Measurements from ENCODE around the gene KLF2. TPM values are rescaled to one million over a fixed set of nuclear protein-coding genes. Genes with fewer than 3 reads are reported as not detected.
"Not testable (repeated sequence)": the region's sequence is repeated elsewhere in the genome, so short reads cannot be mapped to it uniquely, and the experiment has no call there.

The KLF2 gene
- total and polyA plus RNA-seq, 2 of the 13 experiments (the other 11 are each of a cell fraction or from before 2014, with no cell fraction given), result not detected

- no peak for TF ChIP-seq HNF4A (CRISPR knock-in tag; IDR thresholded peaks at IDR 0.05)
Observed at GRCh38 chr19:16345457-16345856, 20.8 kb downstream of the KLF2 start (continued).

- POLR2A ChIA-PET; H2AFZ ChIP-seq (ENCODE audit: low read length); in situ Hi-C loops (cut with HindIII; ENCODE audit: extremely low pct_ligation_motif_present, low pct_unique_long_range_greater_than_20kb); ATAC-seq; BruUV-seq (replicated peaks); H3K4me3 ChIP-seq (replicated peaks in 1 of 3; ENCODE audit: insufficient read depth in 1 of 3, low read depth in 2 of 3, low read length in 3 of 3); H3K4me1 ChIP-seq (ENCODE audit: insufficient read depth, low read length); H4K20me1 ChIP-seq (ENCODE audit: insufficient read depth, low read length); intact Hi-C loops (cut with micrococcal nuclease; ENCODE audit: unreplicated experiment); H3K27me3 ChIP-seq (ENCODE audit: control insufficient read depth in 1 of 2, insufficient read depth in 2 of 2, low read length in 2 of 2); H3K9me3 ChIP-seq (ENCODE audit: low read length); H3K79me2 ChIP-seq (ENCODE audit: insufficient read depth, low read length); H3K36me3 ChIP-seq (replicated peaks in 1 of 2; ENCODE audit: control insufficient read depth in 1 of 2, insufficient read depth in 2 of 2, low read length in 2 of 2); CTCF ChIA-PET (ENCODE audit: low intra/inter-chr PET ratio, low total read pairs); H3K9ac ChIP-seq (ENCODE audit: insufficient read depth, low read depth, low read length); H3K4me2 ChIP-seq (ENCODE audit: low read depth, low read length); FAIRE-seq; H3K27ac ChIP-seq (ENCODE audit: extremely low read length, insufficient read depth, low read length); DNase-seq (ENCODE audit: low spot score): not testable (repeated sequence)
- WGBS (ENCODE audit: low lambda C conversion rate), result 48% methylated on average over 4 of the region's 4 CpGs
Observed at GRCh38 chr19:16347099-16347498, 22.5 kb downstream of the KLF2 start.

- DNase-seq (ENCODE audit: low spot score), result no peak
- CTCF ChIA-PET (ENCODE audit: low intra/inter-chr PET ratio, low total read pairs), result no interaction called here
- Histone ChIP-seq H2AFZ (ENCODE audit: low read length) (no peak overlapping the region), H3K79me2 (ENCODE audit: insufficient read depth, low read length) (no peaks in the 10 kb centered on the region), H3K9me3 (ENCODE audit: low read length) (no peaks in the 10 kb centered on the region), H3K4me3 (replicated peaks in 1 of 3; ENCODE audit: insufficient read depth in 1 of 3, low read depth in 2 of 3, low read length in 3 of 3) (no peak overlapping the region), H3K36me3 (replicated peaks in 1 of 2; ENCODE audit: control insufficient read depth in 1 of 2, insufficient read depth in 2 of 2, low read length in 2 of 2) (no peaks in the 10 kb centered on the region), H4K20me1 (ENCODE audit: insufficient read depth, low read length) (no peaks in the 10 kb centered on the region), H3K4me1 (ENCODE audit: insufficient read depth, low read length) (0 out of 2 replicates have a peak, but pooled peaks cover 5% of the 10 kb centered on the region), H3K27ac (ENCODE audit: extremely low read length, insufficient read depth, low read length) (no peak overlapping the region), H3K27me3 (ENCODE audit: control insufficient read depth in 1 of 2, insufficient read depth in 2 of 2, low read length in 2 of 2) (no peaks in the 10 kb centered on the region; a peak in 1 of 5 replicates), H3K4me2 (ENCODE audit: low read depth, low read length) (no peak overlapping the region), H3K9ac (ENCODE audit: insufficient read depth, low read depth, low read length) (no peak overlapping the region)
- POLR2A ChIA-PET, result no interaction called here
- in situ Hi-C loops (cut with HindIII; ENCODE audit: extremely low pct_ligation_motif_present, low pct_unique_long_range_greater_than_20kb), result no loop called here
- FAIRE-seq, result no peak
- BruUV-seq (replicated peaks), result no TSS peak
- no peak for TF ChIP-seq ZFP36 (IDR thresholded peaks at IDR 0.05; ENCODE audit: borderline replicate concordance, low read depth, low read length, partially characterized antibody)
- TF ChIP-seq MAX (IDR thresholded peaks at IDR 0.05), result no peak
- no peak for TF ChIP-seq ZBTB25 (CRISPR knock-in tag; IDR thresholded peaks at IDR 0.05)
- no peak for TF ChIP-seq BCL3 (CRISPR knock-in tag; IDR thresholded peaks at IDR 0.05)
- TF ChIP-seq ZNF441 (CRISPR knock-in tag; IDR thresholded peaks at IDR 0.05; ENCODE audit: borderline replicate concordance), result no peak
- no peak for TF ChIP-seq E2F2 (CRISPR knock-in tag; IDR thresholded peaks at IDR 0.05; ENCODE audit: borderline replicate concordance)
- TF ChIP-seq ZUFSP (CRISPR knock-in tag; IDR thresholded peaks at IDR 0.05; ENCODE audit: borderline replicate concordance), result no peak
- no peak for TF ChIP-seq JUN (CRISPR knock-in tag; IDR thresholded peaks at IDR 0.05)
- no peak for TF ChIP-seq NR2F2 (IDR thresholded peaks at IDR 0.05; ENCODE audit: borderline replicate concordance, low read depth)
- no peak for TF ChIP-seq STAT5B (CRISPR knock-in tag; IDR thresholded peaks at IDR 0.05)
- ATAC-seq, result no peak
- WGBS (ENCODE audit: low lambda C conversion rate), result 70% methylated on average over 6 of the region's 6 CpGs
- intact Hi-C loops (cut with micrococcal nuclease; ENCODE audit: unreplicated experiment), result no loop called here
Observed at GRCh38 chr19:16347706-16348105, 23.1 kb downstream of the KLF2 start.

Measured in HepG2 (cell line).